Activated naive CD4-positive, alpha-beta T cell treated with anti-CD3 and anti-CD28 coated beads, Interleukin-2, amount 50 U/mL, for 72 hours (primary cell): ENCODE results near the gene LRRK2. TPM values are rescaled to one million over a fixed set of nuclear protein-coding genes. Genes with fewer than 3 reads are reported as not detected.
"Not testable (repeated sequence)": the region's sequence is repeated elsewhere in the genome, so short reads cannot be mapped to it uniquely, and the experiment has no call there.

Source experiments
- ATAC-seq, 2 donors: fragments of 150-1000 bp; cut with Tn5 transposase; 2 replicates each; pipeline ENCODE4 v1.10.0; 2021; ENCODE audit warnings: mild to moderate bottlenecking in 2 of 2, moderate library complexity in 2 of 2
- DNase-seq, 2 donors: peaks; one replicate each; pipeline ENCODE4 v3.0.0; 2021 to 2022; ENCODE audit warnings: low spot score in 2 of 2
- H3K27ac Mint-ChIP-seq, 2 donors: one replicate each; pipeline ENCODE4 v1.8.0; 2022; ENCODE audit warnings: mild to moderate bottlenecking in 2 of 2, mixed read lengths in 2 of 2
- H3K36me3 Mint-ChIP-seq, 2 donors: one replicate each; pipeline ENCODE4 v1.8.0; 2022; ENCODE audit warnings: mixed read lengths in 2 of 2
- H3K9me3 Mint-ChIP-seq, 2 donors: one replicate each; pipeline ENCODE4 v1.8.0; 2022; ENCODE audit warnings: mixed read lengths in 2 of 2
- total RNA-seq, 2 donors: library from RNA; stranded (reverse); gene quantifications; one replicate each; pipeline ENCODE4 v1.2.3, GENCODE V29; 2022

The LRRK2 gene
- total RNA-seq, 2 donors from 2014 or later, result not detected

- Mint-ChIP-seq H3K36me3 (no peaks in the 10 kb centered on the region), H3K9me3 (no peaks in the 10 kb centered on the region), H3K27ac (no peak overlapping the region)
- DNase-seq (no peak), ATAC-seq (no peak)
Measured at GRCh38 chr12:40207551-40207950, 17.2 kb upstream of the LRRK2 start.

GRCh38 chr12:40208707-40209446 is 15.9 kb upstream of the LRRK2 start:
- no peak for DNase-seq
- Mint-ChIP-seq H3K36me3 (no peaks in the 10 kb centered on the region), H3K27ac (no peak overlapping the region), H3K9me3 (no peaks in the 10 kb centered on the region)
- no peak for ATAC-seq

- DNase-seq (no peak), ATAC-seq (no peak)
- Mint-ChIP-seq H3K36me3 (no peaks in the 10 kb centered on the region), H3K27ac (no peak overlapping the region), H3K9me3 (no peaks in the 10 kb centered on the region)
Measured at GRCh38 chr12:40209886-40210285, 14.9 kb upstream of the LRRK2 start.

- H3K27ac Mint-ChIP-seq, H3K9me3 Mint-ChIP-seq, H3K36me3 Mint-ChIP-seq, ATAC-seq, DNase-seq: not testable (repeated sequence)
Measured at GRCh38 chr12:40211186-40211585, 13.6 kb upstream of the LRRK2 start.

GRCh38 chr12:40212566-40212965 is 12.2 kb upstream of the LRRK2 start:
- H3K9me3 Mint-ChIP-seq, result peaks cover 0 to 10% of the 10 kb centered on the region in 2 donors
- no peak for ATAC-seq
- DNase-seq, result no peak
- no peaks in the 10 kb centered on the region for H3K36me3 Mint-ChIP-seq
- no peak overlapping the region for H3K27ac Mint-ChIP-seq

GRCh38 chr12:40215982-40216381 is 8.8 kb upstream of the LRRK2 start:
- peaks cover 0 to 10% of the 10 kb centered on the region in 2 donors for H3K9me3 Mint-ChIP-seq
- no peak overlapping the region for H3K27ac Mint-ChIP-seq
- no peak for DNase-seq
- no peak for ATAC-seq
- H3K36me3 Mint-ChIP-seq, result no peaks in the 10 kb centered on the region

GRCh38 chr12:40216516-40217288 is 8.1 kb upstream of the LRRK2 start:
- Mint-ChIP-seq H3K36me3 (no peaks in the 10 kb centered on the region), H3K27ac (no peak overlapping the region), H3K9me3 (peaks cover 0 to 10% of the 10 kb centered on the region in 2 donors)
- no peak for ATAC-seq
- DNase-seq, result no peak

- H3K36me3 Mint-ChIP-seq, result peaks cover 0 to 7% of the 10 kb centered on the region in 2 donors
- peaks cover 0 to 10% of the 10 kb centered on the region in 2 donors for H3K9me3 Mint-ChIP-seq
- no peak overlapping the region for H3K27ac Mint-ChIP-seq
- ATAC-seq (no peak), DNase-seq (no peak)
Measured at GRCh38 chr12:40219760-40220159, 5.0 kb upstream of the LRRK2 start.

GRCh38 chr12:40222247-40222646 is 2.5 kb upstream of the LRRK2 start:
- ATAC-seq (no peak), DNase-seq (no peak)
- Mint-ChIP-seq H3K36me3 (peaks cover 0 to 13% of the 10 kb centered on the region in 2 donors), H3K27ac (no peak overlapping the region), H3K9me3 (no peaks in the 10 kb centered on the region)

GRCh38 chr12:40223646-40224045 is 1.2 kb upstream of the LRRK2 start:
- Mint-ChIP-seq H3K9me3 (no peaks in the 10 kb centered on the region), H3K36me3 (peaks cover 0 to 13% of the 10 kb centered on the region in 2 donors), H3K27ac (no peak overlapping the region)
- DNase-seq (no peak), ATAC-seq (no peak)

GRCh38 chr12:40225337-40225983 is 663 bp downstream of the LRRK2 start:
- Mint-ChIP-seq H3K9me3 (no peaks in the 10 kb centered on the region), H3K27ac (no peak overlapping the region), H3K36me3 (peaks cover 0 to 13% of the 10 kb centered on the region in 2 donors)
- no peak for ATAC-seq
- DNase-seq, result no peak

- H3K36me3 Mint-ChIP-seq, result peaks cover 0 to 13% of the 10 kb centered on the region in 2 donors
- no peak overlapping the region for H3K27ac Mint-ChIP-seq
- no peak for DNase-seq
Measured at GRCh38 chr12:40225984-40226602, 1.3 kb downstream of the LRRK2 start.

GRCh38 chr12:40226705-40227104 is 1.9 kb downstream of the LRRK2 start:
- no peak for DNase-seq
- Mint-ChIP-seq H3K27ac (no peak overlapping the region), H3K36me3 (peaks cover 0 to 13% of the 10 kb centered on the region in 2 donors), H3K9me3 (no peaks in the 10 kb centered on the region)
- no peak for ATAC-seq

More at GRCh38 chr12:40225984-40226602, 1.3 kb downstream of the LRRK2 start:
- ATAC-seq, result no peak
- H3K9me3 Mint-ChIP-seq, result no peaks in the 10 kb centered on the region

- ATAC-seq (no peak), DNase-seq (no peak)
- H3K36me3 Mint-ChIP-seq, result peaks cover 0 to 13% of the 10 kb centered on the region in 2 donors
- no peaks in the 10 kb centered on the region for H3K9me3 Mint-ChIP-seq
- no peak overlapping the region for H3K27ac Mint-ChIP-seq
Measured at GRCh38 chr12:40227447-40227846, 2.6 kb downstream of the LRRK2 start.

- DNase-seq (no peak), ATAC-seq (no peak)
- Mint-ChIP-seq H3K36me3 (peaks cover 0 to 11% of the 10 kb centered on the region in 2 donors), H3K27ac (no peak overlapping the region), H3K9me3 (no peaks in the 10 kb centered on the region)
Measured at GRCh38 chr12:40228727-40229126, 3.9 kb downstream of the LRRK2 start.

- ATAC-seq (no peak), DNase-seq (no peak)
- Mint-ChIP-seq H3K9me3 (no peaks in the 10 kb centered on the region), H3K27ac (no peak overlapping the region), H3K36me3 (peaks cover 0 to 6% of the 10 kb centered on the region in 2 donors)
Measured at GRCh38 chr12:40229690-40230651, 5.2 kb downstream of the LRRK2 start.
